Measurements from ENCODE around the gene ATXN7L3.

DNA sequence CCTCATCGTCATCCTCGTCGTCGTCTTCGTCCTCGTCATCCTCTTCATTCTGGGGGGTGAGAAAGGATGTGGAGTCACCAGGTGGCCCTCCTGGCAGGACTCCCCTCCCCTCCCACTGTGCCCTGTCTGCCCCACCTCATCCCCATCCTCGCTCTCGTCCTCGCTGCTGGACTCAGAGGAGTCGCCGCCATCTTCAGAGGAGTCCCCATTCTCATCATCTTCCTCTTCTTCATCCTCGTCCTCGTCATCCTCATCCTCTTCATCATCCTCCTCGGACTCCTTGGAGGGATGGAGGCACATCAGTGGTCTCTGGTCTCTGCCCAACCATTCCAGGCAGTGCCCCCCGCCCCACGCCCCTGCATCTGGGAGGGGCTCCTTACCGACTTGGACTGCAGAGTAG, 7.6 kb upstream of the ATXN7L3 start:
- TF ChIP-seq BHLHE40 (IDR thresholded peaks at IDR 0.05; ENCODE audit: borderline replicate concordance) (no peak), SP1 (IDR thresholded peaks at IDR 0.05) (no peak), NFRKB (IDR thresholded peaks at IDR 0.05) (no peak), FOXK2 (IDR thresholded peaks at IDR 0.05) (no peak), ELF4 (IDR thresholded peaks at IDR 0.05) (no peak), HDGF (IDR thresholded peaks at IDR 0.05; ENCODE audit: borderline replicate concordance) (no peak)
- TF ChIP-seq, protein P1, sequence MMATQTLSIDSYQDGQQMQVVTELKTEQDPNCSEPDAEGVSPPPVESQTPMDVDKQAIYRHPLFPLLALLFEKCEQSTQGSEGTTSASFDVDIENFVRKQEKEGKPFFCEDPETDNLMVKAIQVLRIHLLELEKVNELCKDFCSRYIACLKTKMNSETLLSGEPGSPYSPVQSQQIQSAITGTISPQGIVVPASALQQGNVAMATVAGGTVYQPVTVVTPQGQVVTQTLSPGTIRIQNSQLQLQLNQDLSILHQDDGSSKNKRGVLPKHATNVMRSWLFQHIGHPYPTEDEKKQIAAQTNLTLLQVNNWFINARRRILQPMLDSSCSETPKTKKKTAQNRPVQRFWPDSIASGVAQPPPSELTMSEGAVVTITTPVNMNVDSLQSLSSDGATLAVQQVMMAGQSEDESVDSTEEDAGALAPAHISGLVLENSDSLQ (IDR thresholded peaks at IDR 0.05) = no peak

Measured in HEK293T (cell line).